Stimulated activated CD4-positive, alpha-beta T cell treated with anti-CD3 and anti-CD28 coated beads, Interleukin-1b, Interleukin-23, amount 100 ng/mL, for 4 hours (primary cell): Measurements from ENCODE around the gene KIF20B.
"Not testable (repeated sequence)": the region's sequence is repeated elsewhere in the genome, so short reads cannot be mapped to it uniquely, and the experiment has no call there.

Experiments used
- DNase-seq, 2 donors: peaks; one replicate each; pipeline ENCODE4 v3.0.0-alpha.2; 2020; ENCODE audit warnings: low read depth in 2 of 2

KIF20B gene

DNA sequence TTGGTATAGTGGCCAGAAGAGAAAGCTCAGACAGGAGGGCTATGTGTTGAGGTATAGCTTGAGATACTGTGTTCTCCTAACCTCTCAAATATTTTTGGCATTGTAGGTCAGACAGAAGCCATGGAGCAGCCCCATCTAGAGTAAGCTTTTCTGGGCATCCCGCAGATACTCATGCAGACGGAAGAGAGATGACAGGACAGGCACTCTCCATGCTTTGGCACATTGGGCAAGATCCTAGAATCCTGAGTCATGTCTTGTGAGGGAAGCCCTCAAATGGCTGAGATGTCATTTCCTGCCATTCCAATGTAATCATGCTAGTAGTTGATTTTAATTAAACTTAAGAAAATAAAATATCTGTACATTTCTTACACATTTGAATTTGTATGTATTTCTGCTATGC, 16.8 kb upstream of the KIF20B start:
- no peak for DNase-seq

DNA sequence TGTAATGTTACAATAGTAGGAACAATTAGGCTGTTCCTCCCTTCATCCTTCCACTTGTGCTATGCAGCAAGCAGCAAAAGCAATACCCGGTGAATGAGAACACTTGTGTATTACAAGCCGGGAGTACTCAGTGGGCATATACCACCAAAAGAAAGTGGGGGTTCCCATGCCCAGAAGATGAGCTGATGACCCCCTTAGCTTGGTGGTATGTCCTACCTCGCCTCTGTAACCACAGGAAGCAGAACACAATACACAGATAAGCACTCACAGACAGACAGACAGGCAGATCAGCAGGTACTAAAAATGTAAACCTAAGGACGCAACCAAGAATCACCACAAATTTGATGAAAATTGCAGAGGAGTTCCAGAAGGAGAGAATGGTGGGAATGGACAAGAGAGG, 15.5 kb upstream of the KIF20B start:
- DNase-seq = no peak

DNA sequence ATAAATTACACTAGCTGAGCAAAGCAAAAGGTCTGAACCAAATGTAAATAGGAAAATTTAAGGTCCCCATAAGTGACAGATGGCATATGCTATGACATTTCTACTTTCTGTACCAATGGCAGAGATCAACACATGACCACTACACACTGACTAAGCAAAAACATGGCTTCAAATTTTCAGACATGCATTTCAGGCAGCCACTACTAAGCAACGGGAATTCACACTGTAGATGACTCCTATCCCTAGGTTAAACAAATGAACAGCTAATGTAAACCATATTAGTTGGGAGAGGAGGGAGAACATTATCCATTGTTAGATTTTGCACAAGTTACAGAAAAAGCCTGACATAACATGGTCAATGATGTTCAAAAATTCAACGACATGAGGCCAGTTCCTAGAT, 11.4 kb upstream of the KIF20B start:
- no peak for DNase-seq

DNA sequence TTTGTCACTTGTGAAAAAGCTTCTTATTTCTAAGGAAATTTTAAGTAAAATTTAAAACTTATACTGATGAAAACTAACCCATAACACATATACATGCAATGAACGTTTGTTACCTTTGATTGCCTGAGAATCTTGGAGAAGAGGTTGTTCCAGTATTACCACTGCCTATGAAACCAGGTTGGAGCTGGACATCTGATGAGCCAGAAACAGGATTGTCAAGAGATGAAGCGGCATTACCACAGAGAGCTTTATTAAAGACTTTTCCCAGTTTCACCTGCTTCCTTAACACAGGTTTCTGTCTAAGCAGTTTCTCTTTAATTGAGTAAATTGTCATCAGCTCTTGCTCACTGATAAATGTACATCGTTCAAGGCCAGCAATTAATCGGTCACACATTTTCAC, 9.0 kb upstream of the KIF20B start:
- no peak for DNase-seq

DNA sequence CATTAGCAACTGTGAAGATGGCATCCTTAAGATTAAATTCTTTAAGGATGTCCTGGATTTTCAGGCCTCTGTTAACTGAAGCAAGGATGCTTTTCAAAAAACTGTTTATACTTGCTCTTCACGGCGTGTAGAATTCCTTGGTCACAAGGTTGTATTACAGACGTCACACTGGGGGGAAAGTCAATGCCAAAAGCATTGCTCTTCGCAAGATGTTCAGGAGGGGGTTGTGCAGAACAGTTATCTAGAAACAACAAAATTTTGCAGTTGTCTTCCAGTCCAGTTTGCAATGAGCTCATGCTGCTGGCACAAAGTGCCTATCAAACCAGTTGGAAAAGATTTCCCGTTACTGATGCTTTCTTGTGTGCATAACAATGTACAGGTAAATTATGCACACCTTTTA, 8.2 kb upstream of the KIF20B start:
- no peak for DNase-seq

DNA sequence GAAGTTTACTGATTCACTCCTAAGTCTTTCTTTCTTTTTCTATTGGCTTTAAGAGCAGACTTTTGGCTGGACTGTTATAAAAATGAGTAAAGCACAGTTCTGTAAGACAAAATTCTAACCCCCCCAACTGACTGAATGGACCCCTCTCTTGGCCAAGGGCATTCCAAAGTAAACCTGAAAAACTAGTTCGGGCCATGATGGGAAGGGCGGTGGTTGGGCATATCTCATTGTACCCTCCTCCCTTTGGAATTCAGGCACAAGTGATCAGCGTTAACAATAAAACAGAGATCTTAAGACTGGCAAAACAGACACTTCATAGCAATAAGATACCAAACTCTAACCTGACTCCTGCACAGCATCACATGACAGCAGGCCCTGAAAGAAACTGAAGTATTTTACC, 6.1 kb upstream of the KIF20B start:
- no peak for DNase-seq

DNA sequence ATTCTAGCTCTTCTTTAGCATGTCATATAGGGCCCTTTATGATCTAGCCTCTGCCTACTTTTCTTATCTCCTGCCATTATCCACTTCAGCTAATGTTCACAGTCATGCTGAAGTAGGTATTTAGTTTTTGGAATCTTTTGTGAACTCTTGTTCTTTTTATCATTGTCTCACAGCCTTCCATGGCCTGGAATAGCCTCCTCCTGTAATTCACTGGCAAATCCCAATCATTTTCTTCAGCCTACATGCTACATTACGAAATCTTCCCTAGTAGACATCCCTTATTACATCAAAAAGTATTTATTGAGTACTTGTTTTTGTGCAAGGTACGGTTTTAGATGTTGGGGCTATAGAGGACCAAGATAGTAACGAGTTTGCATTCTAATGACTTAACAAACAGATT, 3.4 kb upstream of the KIF20B start:
- DNase-seq = no peak

DNA sequence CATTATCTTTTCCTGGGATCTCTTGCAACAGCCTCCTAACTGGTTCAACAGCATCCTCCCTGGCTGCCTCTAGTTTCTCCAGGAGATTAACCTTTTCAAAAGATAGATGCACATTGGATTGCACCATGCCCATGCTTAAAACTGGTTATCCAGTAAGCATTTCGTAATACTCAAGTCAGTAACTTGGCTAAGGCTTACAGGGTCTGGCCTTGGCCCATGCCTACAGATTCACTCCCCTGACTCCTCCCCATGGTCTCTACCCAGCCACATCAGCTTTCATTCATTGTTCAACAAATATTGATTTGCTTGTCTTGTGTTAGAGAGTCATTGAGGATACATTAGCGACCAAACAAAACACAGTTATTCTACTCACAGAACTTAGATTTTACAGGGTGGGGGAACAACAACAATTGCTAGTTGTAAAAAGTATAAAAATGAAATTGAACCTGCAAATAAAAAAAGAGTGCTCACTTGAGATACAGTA, 1.8 kb upstream of the KIF20B start:
- DNase-seq = no peak

DNA sequence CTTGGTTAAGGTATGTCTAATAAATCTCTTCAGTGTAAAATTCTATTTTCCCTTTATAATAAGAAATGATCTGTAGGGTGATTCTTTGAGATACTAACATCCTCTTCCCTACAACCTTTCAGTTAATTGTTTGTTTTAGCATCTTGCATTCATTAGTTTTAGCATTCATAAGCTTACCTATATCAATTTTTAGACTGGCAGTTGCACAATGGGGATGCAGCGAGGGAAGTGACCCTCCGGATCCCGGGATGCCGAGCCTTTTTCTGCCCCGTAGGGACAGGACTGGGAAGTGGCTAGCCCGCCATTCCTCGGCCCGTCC, 508 bp upstream of the KIF20B start:
- no peak for DNase-seq

DNA sequence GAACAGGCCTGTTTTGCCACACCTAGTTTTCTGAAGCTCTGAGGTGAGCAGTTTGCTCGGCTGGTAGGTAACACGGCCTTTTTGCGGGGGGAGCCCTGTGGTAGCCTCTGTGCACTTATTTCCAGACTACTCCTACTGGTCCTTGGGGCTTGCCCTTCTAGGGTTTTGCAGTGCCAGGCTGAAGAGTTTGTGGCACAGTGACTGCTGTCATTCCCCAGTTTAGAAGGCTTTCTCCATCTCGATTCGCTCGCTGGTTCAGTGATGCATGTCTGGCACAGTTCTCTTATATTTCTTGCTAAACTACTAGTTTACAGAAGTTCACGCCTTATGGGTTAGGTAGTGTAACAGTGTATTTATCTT, 711 bp downstream of the KIF20B start:
- DNase-seq = no peak

DNA sequence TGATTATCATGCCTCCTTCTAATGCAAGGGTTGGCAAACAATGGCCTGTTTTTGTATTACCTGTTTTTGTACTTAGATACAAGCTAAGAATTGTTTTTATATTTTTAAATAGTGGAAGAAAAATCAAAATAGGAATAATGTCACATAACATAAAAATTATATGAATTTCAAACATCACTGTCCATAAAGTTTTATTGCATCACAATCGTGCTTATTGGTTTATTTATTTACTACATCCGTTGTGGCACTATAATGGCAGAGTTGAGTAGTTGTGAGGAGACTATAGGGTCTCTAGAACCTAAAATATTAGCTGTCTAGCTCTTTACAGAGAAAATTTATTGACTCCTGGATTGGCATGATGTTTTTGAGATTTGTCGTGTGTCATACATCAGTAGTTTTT, 4.1 kb downstream of the KIF20B start:
- DNase-seq = no peak

DNA sequence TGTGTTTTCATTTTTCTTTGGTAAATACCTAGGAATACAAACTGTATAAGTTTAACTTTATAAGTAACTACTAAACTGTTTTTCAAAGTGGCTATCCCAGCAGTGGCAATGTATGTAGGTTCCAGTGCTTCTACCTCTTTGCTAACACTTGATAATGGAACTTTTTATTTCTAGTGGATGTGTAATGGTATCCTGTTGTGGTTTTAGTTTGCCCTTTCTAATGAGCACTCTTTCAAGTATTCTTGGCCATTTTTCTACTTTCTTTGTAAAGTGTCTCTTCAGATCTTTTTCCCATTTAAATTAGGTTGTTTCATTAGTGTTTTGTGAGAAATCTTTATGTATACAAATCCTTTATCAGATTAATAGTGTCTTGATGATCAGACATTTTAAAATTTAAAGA, 4.6 kb downstream of the KIF20B start:
- DNase-seq = no peak

DNA sequence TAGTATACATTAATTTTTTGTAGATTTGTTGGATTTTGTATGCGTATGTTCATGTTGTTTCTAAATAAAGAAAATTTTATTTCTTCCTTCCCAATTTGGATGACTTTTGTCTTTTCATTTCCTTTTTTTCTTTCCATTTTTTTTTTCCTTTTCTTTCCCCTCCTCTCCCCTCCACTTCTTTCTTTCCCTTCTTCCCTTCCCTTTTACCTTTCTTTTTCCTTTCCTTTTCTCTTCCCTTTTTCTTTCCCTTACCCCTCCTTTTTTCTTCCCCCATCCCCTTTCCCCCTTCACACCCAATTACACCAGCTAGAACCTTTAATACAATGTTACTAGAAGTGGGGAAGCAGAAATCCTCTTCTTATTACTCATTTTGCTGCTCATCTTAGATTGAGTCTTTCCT, 6.0 kb downstream of the KIF20B start:
- DNase-seq = no peak

DNA sequence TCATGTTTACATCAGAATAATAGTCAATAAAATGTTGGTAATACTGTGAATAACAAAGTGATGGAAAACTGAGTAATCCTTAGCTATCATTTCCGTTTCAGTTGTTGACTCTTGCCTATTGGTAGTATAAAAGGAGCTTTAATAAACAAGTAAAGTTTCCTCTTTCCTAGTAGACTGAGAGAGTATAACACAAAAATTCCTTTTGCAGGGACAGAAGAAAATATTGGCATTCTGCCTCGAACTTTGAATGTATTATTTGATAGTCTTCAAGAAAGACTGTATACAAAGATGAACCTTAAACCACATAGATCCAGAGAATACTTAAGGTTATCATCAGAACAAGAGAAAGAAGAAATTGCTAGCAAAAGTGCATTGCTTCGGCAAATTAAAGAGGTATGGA, 9.4 kb downstream of the KIF20B start:
- DNase-seq = no peak

DNA sequence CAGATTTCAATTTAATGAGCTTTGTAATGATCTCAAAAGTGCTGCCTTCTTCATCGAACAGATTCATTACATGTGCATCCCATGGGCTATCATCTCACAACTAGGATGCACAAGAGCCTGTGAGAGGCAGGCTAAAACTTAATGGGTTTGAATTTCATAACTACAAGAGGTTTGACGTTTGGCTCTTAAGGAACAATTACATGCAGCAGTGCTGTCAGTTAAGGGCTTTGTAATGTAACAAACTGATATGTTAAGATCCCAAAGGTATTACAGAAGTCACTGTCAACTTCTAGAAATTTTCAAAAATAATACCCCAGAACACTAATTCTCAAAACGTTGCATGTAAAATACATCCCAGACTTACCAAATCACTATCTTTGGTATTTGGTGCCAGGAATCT, 33.2 kb downstream of the KIF20B start:
- no peak for DNase-seq

DNA sequence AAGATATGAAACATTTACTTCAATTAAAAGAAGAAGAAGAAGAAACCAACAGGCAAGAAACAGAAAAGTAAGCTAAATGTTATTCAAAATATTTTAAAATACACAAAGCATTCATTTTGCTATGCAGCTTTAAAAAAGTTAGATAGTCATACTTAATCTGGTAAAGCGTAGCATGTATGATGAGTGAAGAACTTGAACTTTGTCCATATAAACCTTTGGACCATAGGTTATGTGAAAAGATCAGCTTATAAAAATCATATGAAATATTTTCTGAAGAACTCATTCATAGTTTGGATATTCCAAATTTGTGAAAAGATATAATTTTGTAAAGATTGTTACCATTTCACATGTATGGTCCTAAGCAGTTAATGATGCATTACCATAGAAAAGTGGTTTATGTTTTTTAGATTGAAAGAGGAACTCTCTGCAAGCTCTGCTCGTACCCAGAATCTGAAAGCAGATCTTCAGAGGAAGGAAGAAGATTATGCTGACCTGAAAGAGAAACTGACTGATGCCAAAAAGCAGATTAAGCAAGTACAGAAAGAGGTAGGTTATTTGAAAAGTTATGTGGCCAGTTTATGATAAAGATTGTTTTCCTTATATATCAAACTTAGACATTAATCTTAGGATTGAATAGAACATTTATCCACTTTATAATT, 37.3 kb downstream of the KIF20B start:
- no peak for DNase-seq

DNA sequence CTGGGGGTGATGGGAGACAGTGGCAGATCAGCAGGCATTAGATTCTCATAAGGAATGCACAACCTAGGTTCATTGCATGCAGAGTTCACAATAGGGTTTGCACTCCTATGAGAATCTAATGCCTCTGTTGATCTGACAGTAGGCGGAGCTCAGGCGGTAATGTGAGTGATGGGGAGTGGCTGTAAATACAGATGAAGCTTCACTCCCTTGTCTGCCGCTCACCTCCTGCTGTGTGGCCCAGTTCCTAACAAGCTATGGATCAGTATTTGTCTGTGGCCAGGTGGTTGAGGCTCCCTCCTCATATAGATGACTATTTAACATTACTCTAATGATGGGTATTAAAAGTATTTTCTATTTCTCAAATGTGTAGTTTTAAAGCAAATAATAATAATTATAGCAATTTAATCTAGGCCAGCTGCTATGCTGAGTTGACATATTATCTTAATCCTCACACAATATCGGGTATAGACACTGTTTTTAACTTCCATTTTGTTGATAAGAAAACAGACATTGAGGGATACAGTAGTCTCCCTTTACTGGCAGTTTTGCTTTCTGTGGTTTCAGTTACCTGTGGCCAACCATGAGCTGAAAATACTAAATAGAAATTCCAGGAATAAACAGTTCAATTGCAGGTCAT, 39.9 kb downstream of the KIF20B start:
- DNase-seq = no peak

DNA sequence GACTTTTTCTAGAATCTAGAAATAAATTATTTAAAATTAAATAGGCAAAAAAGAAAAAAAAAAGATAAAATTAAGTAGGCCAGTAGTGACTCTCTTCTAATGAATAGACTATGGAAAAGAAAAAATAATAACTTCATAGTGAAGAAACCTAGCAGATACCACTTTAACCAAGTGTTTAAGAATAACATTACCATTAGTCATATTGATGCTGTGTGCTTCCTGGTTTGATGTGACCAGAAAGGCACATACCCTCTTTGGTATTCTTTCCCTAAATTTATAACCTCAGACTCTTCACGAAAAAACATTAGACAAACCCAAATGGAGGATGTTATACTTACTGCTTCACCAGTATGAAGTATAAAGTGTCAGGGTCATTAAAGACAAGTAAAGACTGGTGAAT, 42.6 kb downstream of the KIF20B start:
- no peak for DNase-seq

DNA sequence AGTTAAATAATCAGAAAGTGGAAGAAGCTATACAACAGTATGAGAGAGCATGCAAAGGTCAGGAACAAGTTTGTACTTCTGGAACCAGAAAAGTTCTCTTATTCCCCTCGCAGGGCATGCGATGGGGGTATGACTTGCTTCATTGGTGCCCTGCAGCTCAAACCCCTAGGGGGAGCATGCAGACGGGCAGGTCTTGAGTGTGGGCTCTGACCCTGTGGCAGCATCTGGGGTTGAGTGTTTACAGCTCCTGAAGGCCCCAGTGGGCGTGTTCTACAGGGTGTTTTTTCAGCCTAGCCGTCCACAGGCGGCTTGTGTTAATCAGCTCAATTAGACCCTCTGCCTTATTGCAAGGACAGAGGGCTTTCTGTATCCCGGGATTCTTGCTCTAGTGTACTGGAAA, 44.5 kb downstream of the KIF20B start:
- DNase-seq = no peak

DNA sequence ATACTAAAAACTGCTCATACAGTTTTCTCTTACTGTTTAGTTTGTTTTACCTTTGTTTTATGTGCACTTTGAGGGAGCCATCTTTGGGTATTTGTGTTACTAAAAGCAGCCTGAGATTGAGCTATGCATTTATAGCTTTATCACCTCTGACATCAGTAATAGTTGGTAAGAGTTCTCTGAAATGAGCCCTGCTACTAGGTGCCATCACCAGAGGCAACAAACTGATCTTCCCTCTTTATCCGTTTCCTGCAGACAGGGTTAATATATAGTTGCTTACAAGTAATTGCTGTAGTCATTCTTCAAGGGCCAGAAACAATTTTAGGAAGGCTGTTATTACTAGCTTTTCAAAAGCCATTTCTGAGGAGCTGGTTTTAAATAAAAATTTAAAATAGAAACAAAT, 49.1 kb downstream of the KIF20B start:
- DNase-seq = no peak

DNA sequence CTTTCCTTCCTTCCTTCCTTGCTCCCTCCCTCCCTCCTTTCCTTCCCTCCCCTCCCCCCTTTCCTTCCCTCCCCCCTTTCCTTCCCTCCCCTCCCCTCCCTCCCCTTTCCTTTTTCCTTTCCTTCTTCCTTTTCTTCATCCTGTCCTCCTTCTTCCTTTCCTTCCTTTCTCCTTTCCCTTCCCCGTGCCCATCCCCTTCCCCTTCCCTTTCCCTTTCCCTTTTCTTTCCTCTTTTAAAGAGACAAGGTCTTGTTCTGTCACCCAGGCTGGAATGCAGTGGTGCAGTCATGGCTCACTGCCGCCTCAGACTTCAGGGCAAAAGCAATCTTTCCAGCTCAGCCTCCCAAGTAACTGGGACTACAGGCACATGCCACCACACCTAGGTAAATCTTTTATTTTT, 54.0 kb downstream of the KIF20B start:
- DNase-seq = no peak

DNA sequence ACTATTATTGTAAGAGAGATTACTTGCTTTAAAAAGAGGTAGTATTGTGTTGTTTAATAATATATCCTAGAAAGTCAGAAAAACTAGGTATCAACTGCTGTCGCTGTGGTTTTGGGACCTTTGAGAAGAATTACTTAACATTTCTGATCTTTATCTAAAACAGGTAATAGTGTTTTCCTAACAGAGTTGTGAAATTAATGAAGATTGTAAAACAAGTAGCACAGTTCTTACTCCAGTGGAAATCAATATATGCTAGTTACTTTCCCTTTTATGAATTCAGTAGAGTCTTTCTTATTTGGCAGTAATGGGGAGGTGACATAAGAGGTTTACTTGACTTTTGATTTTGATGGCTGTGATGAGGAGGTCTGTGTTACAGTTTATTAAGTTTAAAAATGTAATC, 58.1 kb downstream of the KIF20B start:
- DNase-seq = no peak

DNA sequence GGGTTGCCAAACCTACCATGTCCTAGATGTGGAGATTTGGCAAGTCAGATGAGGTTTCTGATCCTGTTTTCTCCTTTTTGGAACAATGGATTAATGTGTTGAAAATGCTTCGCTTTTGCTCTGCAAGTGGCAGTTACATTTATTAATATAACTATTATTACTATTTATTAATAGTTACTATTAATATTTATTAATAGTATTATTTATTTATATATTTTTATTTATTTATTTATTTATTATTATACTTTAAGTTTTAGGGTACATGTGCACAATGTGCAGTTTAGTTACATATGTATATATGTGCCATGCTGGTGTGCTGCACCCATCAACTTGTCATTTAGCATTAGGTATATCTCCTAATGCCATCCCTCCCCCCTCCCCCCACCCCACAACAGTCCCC, 62.3 kb downstream of the KIF20B start:
- not testable (repeated sequence) for DNase-seq

DNA sequence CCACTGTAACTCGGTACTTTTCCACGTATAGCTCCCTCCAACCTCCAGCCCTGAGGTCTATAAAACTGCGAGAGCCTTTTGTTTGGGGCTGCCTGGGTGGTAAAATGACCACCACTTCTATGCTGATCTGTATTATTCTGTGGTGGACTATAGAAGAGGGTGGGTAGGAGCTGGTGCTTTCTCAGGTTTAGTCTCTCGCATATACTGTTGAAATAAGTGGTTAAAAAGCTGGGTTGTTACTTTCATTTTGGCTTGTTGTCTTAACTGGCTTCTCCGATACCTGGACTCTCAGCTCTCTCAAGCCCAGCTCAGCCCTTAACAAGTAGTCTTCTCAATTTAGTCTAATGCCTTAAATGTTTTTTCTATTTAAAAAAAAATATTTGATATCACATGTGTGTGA, 70.3 kb downstream of the KIF20B start:
- DNase-seq = no peak
